HG02870 (cell line): ENCODE measurements around the gene TEP1.

Source experiments
- ATAC-seq: cut with Tn5 transposase; IDR thresholded peaks from one replicate; pipeline ENCODE4 v1.9.1; 2021; ENCODE audit warnings: mild to moderate bottlenecking, moderate library complexity; ENCODE audit not compliant: unreplicated experiment

TEP1 gene

GRCh38 chr14:20434701-20435581, 21.6 kb upstream of the TEP1 start:
- no peak for ATAC-seq

DNA sequence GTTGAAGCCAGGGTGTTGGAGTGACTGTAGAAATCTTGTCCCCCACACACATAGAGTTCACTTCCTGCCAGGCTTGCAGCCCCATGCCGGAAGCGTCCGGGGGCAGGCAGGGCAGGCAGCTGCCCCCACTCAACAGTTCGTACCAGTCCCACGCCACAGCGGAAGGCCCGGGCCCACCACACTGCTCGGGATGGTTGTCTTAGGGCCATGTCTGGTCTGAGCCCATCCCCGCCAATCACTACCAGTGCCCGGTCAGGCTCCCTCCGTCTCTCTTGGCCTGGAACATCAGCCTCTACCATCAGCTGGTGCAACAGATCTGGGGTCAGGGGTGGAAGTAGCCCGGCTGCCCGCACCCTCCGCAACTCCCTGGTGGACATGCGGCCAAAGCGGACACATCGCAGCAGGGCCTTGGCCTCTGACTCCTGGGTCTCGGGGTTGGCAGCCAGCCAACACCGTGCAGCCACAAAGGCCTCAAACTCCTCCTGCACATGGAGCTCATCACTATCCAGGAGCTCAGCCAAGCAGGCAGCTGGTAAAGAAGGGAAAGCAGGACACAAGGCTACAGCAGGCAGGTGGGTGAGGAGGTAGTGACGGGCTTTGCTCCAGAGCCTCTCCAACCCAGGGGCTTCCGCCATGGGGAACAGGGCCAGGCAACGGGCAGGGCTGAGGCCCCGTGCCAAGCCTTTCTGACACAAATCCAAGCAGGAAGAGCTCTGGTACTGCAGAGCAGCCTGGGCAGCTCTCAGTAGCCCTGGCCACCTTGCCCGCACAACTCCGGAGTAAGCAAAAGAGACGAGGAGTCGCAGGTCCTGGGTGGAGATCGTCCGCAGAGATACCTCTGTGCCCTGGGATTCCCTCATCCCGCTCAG, 16.7 kb upstream of the TEP1 start:
- no peak for ATAC-seq

DNA sequence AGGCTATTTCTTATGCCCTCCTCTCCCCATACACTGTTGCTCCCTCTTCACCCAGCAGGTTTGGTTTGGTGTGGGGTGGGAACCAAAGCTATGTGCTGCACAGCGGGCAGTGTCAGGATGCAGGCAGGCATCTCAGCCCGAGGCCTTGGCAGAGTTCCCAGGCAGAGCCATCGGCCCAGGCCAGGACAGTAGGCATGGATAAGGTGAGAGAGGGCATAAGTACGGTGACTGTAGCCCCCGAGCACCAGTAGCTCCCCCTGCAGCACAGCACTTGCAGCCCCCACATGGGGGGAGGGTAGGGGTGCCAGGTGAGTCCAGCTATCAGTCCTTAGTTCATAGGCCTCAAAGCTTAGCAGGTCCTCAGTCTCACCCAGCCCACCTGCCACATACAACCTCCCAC, 15.5 kb upstream of the TEP1 start:
- no peak for ATAC-seq

DNA sequence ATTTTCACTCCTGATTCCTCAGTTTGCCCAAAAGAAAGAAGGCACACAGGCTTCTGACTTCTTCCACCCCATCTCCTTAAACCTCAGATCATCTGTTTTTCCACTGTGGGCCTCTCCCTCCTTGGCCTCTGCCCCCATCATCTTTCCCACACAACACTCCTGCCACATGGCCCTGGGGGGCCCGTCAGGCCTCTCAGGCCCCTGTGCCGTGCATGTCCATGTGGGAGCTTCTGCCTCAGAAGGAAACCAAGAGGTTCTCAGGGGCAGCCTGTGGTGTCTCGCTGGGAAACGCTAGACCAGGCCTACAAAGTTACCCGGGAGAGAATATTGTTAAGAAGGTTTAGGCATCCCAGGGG, 14.7 kb upstream of the TEP1 start:
- peak; percentile 40 for ATAC-seq

- peak; percentile 81 for ATAC-seq
Observed at GRCh38 chr14:20427231-20428009, 14.1 kb upstream of the TEP1 start.

DNA sequence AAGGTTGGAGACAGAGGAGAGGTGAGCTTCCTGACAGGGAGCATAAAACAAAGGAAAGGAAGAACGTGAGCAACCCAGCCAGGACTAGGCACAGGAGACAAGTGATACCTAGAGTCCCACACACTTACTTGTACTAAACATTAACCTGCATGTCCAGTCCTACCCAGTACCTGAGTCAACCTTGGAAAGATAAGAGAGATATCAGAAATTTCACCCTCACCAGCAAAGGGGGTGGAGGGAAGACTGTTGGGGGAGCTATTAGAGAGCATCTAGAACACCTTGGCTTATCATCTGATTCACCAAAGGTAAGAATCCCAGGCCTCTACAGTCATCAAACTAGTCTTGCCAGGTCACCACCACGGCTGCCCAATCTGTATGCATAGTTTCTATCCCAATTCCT, 11.6 kb upstream of the TEP1 start:
- ATAC-seq, result no peak

GRCh38 chr14:20422886-20423285, 9.6 kb upstream of the TEP1 start:
- ATAC-seq, result no peak

DNA sequence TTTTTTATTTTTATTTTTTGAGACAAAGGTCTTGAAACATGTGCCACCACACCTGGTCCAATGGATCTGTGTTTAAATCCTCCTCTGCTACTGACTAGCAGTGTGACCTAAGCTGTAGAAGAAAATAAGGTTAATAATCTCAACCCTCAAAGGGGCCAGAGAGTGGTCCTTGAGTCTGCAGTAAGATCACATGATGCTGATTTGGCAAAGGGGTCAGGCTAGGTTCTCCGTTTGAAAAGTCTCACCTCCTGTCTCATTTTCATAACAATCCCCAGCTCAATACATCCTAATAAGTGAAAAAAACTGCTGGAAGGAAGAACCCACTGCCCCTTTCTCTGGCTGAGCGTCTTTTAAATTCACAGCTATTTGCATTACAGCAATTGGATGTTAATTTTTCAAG, 8.0 kb upstream of the TEP1 start:
- no peak for ATAC-seq

GRCh38 chr14:20419419-20419818, 6.1 kb upstream of the TEP1 start:
- no peak for ATAC-seq

DNA sequence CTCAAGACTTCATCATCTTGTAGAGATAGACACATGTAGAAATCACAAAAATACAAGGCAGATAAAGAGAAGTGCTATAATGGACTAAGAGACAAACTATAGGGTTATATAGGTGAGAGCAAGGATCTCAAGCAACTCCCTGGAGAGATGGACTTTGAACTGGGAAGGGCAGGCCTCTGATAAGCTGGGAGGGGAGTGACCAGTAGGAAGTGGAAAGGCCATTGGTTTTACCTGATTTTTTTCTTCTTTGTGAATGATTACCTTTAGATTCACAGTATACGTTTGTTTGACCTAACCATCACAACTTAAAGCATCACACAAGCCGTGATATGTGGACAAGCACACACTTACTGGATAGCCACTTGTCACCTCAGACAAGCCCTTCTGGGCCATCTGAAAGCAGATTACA, 5.2 kb upstream of the TEP1 start:
- ATAC-seq, result no peak

GRCh38 chr14:20417250-20418186, 4.2 kb upstream of the TEP1 start:
- no peak for ATAC-seq

DNA sequence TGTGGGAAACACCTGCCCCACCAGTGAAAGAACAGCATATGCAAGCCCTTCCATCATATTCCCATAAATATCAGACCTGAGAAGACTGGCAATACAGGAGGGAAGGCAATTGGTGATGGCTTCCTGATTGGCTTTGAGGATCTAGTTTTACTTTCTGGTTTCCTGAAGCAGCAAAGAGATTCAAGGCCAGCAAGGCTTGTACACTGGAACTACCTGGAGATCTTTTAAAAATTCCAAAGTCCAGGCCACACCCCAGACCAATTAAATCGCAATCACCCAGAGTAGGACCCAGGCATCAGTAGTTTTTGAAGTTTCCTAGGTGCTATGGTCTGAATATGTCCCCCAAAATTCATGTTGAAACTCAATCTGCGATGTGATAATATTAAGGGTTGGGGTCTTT, 2.9 kb upstream of the TEP1 start:
- ATAC-seq, result no peak

DNA sequence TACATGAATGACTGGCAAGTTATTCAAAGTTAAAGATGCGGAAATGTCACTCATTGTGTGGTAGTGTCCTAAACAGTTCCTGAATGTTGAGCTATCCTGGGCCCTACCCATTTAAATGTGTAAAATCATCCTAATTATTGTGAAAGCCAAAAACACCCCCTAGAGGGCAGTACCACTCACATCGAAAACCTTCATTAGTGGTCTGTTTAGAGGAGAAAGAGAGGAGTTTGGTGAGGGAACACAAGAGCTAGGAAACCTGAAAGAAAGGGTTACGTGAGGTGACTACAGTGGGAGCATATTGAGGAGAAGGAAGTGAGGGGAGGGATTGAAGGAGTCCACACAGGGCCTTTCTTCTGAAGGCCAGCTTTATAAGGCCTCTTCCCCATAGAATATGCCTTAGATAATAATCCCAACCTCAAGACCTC, 2.5 kb upstream of the TEP1 start:
- peak; percentile 44 for ATAC-seq

GRCh38 chr14:20413744-20414082, 412 bp upstream of the TEP1 start:
- ATAC-seq, result peak; percentile 44

GRCh38 chr14:20412411-20412810, 890 bp downstream of the TEP1 start:
- ATAC-seq, result peak; percentile 41

DNA sequence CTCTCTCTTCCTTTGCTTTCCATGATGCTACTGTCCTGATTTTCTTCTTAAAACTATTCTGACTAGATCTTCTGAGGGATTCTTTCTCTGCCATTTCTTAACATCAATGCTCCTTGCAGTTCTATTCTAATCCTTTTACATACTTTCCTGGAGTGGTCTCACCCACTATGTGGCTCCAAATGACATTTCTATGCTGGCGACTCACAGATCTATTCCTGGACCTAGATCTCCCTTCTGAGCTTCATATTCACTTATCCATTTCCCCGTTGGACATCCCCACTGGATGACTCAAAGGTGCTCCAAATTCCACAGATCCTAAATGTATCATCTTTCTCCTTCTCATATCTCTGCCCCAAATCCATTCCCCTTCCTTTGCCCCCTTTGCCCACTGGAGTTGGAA, 4.1 kb downstream of the TEP1 start:
- no peak for ATAC-seq

DNA sequence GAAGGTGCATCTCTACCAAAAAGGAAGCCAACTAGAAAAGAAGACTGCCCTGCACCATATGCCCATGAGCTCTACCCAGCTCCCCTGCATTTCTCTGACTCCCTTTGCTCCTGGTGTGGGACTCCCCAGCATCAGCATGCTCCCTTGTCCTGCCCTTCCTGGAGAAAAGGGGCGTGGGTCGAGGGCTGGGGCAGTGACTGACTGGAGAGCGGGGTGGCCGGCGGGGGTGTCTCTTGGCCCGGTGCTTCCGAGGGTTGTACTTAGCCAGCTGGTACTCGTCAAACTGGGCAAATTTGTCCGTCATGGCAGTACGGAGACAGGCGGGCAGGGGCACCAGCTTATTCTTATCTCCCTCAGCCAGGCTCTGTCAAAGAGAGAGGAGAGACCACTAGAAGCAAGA, 9.8 kb downstream of the TEP1 start:
- ATAC-seq, result no peak

GRCh38 chr14:20400965-20401593, 12.2 kb downstream of the TEP1 start:
- no peak for ATAC-seq

DNA sequence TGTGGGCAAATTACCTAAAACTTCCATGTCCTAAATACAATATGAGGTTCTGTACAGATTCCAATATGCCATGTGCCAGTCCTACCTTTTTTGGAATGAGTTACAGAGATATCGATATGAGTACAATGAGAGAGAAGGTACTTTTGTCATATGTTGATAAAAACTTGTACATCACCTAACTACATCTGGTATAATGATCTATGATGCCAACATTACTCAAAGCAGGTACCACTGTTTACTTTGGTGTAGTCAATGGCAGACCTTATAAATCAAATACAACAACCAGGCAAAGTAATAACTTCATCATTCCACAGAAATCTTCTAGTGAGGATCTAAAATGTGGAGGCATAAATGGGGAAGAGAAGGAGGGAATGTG, 12.7 kb downstream of the TEP1 start:
- no peak for ATAC-seq

DNA sequence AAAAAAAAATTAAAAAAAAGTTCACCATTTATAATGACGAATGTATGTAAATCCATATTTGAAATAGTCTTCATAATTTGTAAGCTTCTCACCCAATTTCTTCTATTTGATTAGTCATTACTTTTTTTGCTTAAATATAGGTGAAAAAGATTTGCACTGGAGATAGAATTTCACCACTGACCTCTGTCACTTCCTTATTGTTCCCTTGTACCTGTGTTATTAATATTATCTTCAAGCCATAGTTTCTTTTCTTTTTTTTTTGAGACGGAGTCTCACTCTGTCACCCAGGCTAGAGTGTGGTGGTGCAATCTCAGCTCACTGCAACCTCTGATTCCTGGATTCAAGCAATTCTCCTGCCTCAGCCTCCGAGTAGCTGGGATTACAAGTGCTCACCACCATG, 15.8 kb downstream of the TEP1 start:
- ATAC-seq, result no peak
